HCT116 (cell line): ENCODE results near the gene MUC5B. TPM values are rescaled to one million over a fixed set of nuclear protein-coding genes. Genes with fewer than 3 reads are reported as not detected.

Experiments used
- ATAC-seq: fragments of 200-7000 bp; cut with Tn5 transposase; 2 replicates; pipeline ENCODE4 v1.9.1; 2020; ENCODE audit warnings: mild to moderate bottlenecking, moderate library complexity
- BruUV-seq: library from RNA; stranded (reverse); fragments of 400-500 nt; replicated peaks from 2 replicates; lab custom pipeline; 2021; lab: Mats Ljungman, UMichigan
- CTCF ChIA-PET: fragments of 300-600 bp; sonication (Branson Sonifier 250); formaldehyde crosslinking; loops from one replicate; lab custom pipeline; 2021; ENCODE audit warnings: antibody characterized with exemption; lab: Charles Lee
- POLR2A ChIA-PET: fragments of 300-600, 350-600 bp; sonication (Branson Sonifier 250); formaldehyde crosslinking; loops from one replicate; lab custom pipeline; 2021; ENCODE audit warnings: antibody characterized with exemption; lab: Charles Lee
- RAD21 ChIA-PET, 2 experiments: fragments of 300-600 bp; sonication (Branson Sonifier 250); formaldehyde crosslinking; loops; one replicate each; lab custom pipeline; 2023; ENCODE audit warnings: low total read pairs in 2 of 2; ENCODE audit not compliant: uncharacterized antibody in 2 of 2, unreplicated experiment in 2 of 2, low non-redundant PET in 1 of 2; lab: Charles Lee
- DNase-seq: peaks from one replicate; pipeline ENCODE4 v3.0.0-alpha.2; 2010; ENCODE audit warnings: low read depth, low spot score
- H2AFZ ChIP-seq: fragments of 200-600 bp; shearing (Covaris generic), sonication (generic); 2 replicates; pipeline ENCODE4 v1.6.1; 2017; ENCODE audit warnings: low read depth, mixed run types, mixed read lengths, antibody characterized with exemption, low read length; ENCODE audit not compliant: poor library complexity, severe bottlenecking
- H3K27ac ChIP-seq: 2 replicates; pipeline ENCODE4 v1.5.1; 2012; ENCODE audit warnings: low read depth, low read length
- H3K27me3 ChIP-seq: fragments of 200-600 bp; sonication (generic); 2 replicates; pipeline ENCODE4 v1.6.1; 2016; ENCODE audit warnings: mixed run types, low read length, mixed read lengths; ENCODE audit not compliant: insufficient read depth
- H3K36me3 ChIP-seq, 2 experiments: fragments of 200-500 bp in 1 of 2; fragments of 200-600 bp in 1 of 2; sonication (Bioruptor generic) in 1 of 2; sonication (generic) in 1 of 2; 2 replicates each; pipeline versions ENCODE4 v1.5.1 to v1.6.1; 2014 to 2016; ENCODE audit warnings: low read length in 2 of 2, inconsistent platforms in 1 of 2, mixed read lengths in 1 of 2, mixed run types in 1 of 2; ENCODE audit not compliant: insufficient read depth in 2 of 2, control insufficient read depth in 1 of 2
- H3K4me1 ChIP-seq, 2 experiments: fragments of 200-600 bp in 1 of 2; sonication (generic) in 1 of 2; 2 replicates each; pipeline versions ENCODE4 v1.5.1 to v1.6.1; 2012 to 2017; ENCODE audit warnings: low read length in 2 of 2, inconsistent platforms in 1 of 2, mild to moderate bottlenecking in 1 of 2, mixed read lengths in 1 of 2, mixed run types in 1 of 2, moderate library complexity in 1 of 2; ENCODE audit not compliant: insufficient read depth in 2 of 2, control insufficient read depth in 1 of 2
- H3K4me2 ChIP-seq: fragments of 200-600 bp; sonication (generic); 2 replicates; pipeline ENCODE4 v1.6.1; 2017; ENCODE audit warnings: mixed run types, low read length, mixed read lengths
- H3K4me3 ChIP-seq, 2 experiments: fragments of 200-600 bp in 1 of 2; sonication (generic) in 1 of 2; replicated peaks in 1 of 2; 2 replicates each; pipeline ENCODE4 v1.5.1; 2011 to 2016; ENCODE audit warnings: low read length in 2 of 2, control low read depth in 1 of 2, low read depth in 1 of 2, mild to moderate bottlenecking in 1 of 2, mixed read lengths in 1 of 2, mixed run types in 1 of 2
- H3K79me2 ChIP-seq: fragments of 200-600 bp; sonication (generic); 2 replicates; pipeline ENCODE4 v1.6.1; 2017; ENCODE audit warnings: mild to moderate bottlenecking, mixed run types, low read length, moderate library complexity, mixed read lengths; ENCODE audit not compliant: insufficient read depth
- H3K9ac ChIP-seq: fragments of 200-600 bp; sonication (generic); 2 replicates; pipeline ENCODE4 v1.6.1; 2016; ENCODE audit warnings: low read length, mixed read lengths
- H3K9me2 ChIP-seq: fragments of 200-600 bp; sonication (generic), shearing (Covaris generic); 2 replicates; pipeline ENCODE4 v1.6.1; 2017; ENCODE audit warnings: mixed run types, mild to moderate bottlenecking, moderate library complexity; ENCODE audit not compliant: insufficient read depth
- H3K9me3 ChIP-seq, 2 experiments: fragments of 200-500 bp in 1 of 2; fragments of 200-600 bp in 1 of 2; sonication (Bioruptor generic) in 1 of 2; sonication (generic) in 1 of 2; 2 replicates each; pipeline ENCODE4 v1.6.1; 2014 to 2017; ENCODE audit warnings: low read length in 2 of 2, mixed read lengths in 2 of 2, inconsistent platforms in 1 of 2, low read depth in 1 of 2, mild to moderate bottlenecking in 1 of 2, mixed run types in 1 of 2, moderate library complexity in 1 of 2; ENCODE audit not compliant: control insufficient read depth in 1 of 2, insufficient read depth in 1 of 2
- H4K20me1 ChIP-seq: fragments of 200-600 bp; sonication (generic), shearing (Covaris generic); 2 replicates; pipeline ENCODE4 v1.6.1; 2017; ENCODE audit warnings: mixed run types, mild to moderate bottlenecking, moderate library complexity; ENCODE audit not compliant: insufficient read depth
- CBX3 ChIP-seq: IDR thresholded peaks from 2 replicates; pipeline ENCODE4 v1.6.1; 2012; ENCODE audit warnings: low read depth
- CTCF ChIP-seq, 3 experiments: fragments of 200-600 bp in 1 of 3; sonication (generic) in 1 of 3; IDR thresholded peaks in 2 of 3; conservative IDR thresholded peaks in 1 of 3; 2 replicates each; pipeline ENCODE4 v1.5.1; 2012 to 2017; ENCODE audit warnings: low read depth in 2 of 3, low read length in 2 of 3, antibody characterized with exemption in 1 of 3, borderline replicate concordance in 1 of 3, control low read depth in 1 of 3, mild to moderate bottlenecking in 1 of 3, mixed read lengths in 1 of 3, mixed run types in 1 of 3, moderate library complexity in 1 of 3; ENCODE audit not compliant: insufficient read depth in 1 of 3
- EGR1 ChIP-seq: IDR thresholded peaks from 2 replicates; pipeline ENCODE4 v1.6.1; 2012; ENCODE audit warnings: low read depth
- MAX ChIP-seq: IDR thresholded peaks from 2 replicates; pipeline ENCODE4 v1.6.1; 2012
- POLR2A ChIP-seq: IDR thresholded peaks from 2 replicates; pipeline ENCODE4 v1.7.0; 2011; ENCODE audit warnings: borderline replicate concordance; ENCODE audit not compliant: insufficient read depth, insufficient read length; ENCODE audit errors: extremely low read depth
- RAD21 ChIP-seq: IDR thresholded peaks from 2 replicates; pipeline ENCODE4 v1.6.1; 2012; ENCODE audit warnings: low read depth, mild to moderate bottlenecking
- SRF ChIP-seq: IDR thresholded peaks from 2 replicates; pipeline ENCODE4 v1.6.1; 2012; ENCODE audit warnings: low read depth
- TCF7L2 ChIP-seq: IDR thresholded peaks from 2 replicates; pipeline ENCODE4 v1.7.0; 2011; ENCODE audit warnings: borderline replicate concordance, inconsistent platforms; ENCODE audit not compliant: insufficient read depth, insufficient read length; ENCODE audit errors: extremely low read depth
- YY1 ChIP-seq: IDR thresholded peaks from 2 replicates; pipeline ENCODE4 v1.6.1; 2011; ENCODE audit warnings: low read length, low read depth, moderate library complexity, mild to moderate bottlenecking; ENCODE audit not compliant: insufficient replicate concordance; ENCODE audit errors: extremely low read depth
- ZFX ChIP-seq: fragments of 450-650 bp; IDR thresholded peaks from 2 replicates; pipeline ENCODE4 v1.6.1; 2017
- ZNF274 ChIP-seq: fragments of 200-500 bp; sonication (Bioruptor generic); IDR thresholded peaks from 2 replicates; pipeline ENCODE4 v1.6.1; 2014; ENCODE audit warnings: mild to moderate bottlenecking, low read depth, low read length, inconsistent platforms
- intact Hi-C: fragments of 100-400 bp; cut with micrococcal nuclease; formaldehyde crosslinking; loops from 2 replicates; pipeline ENCODE4 v1.10.0; 2022
- total RNA-seq: library from RNA; stranded (reverse); gene quantifications from one replicate; pipeline ENCODE4 v1.2.1, GENCODE V29; 2021; ENCODE audit not compliant: unreplicated experiment

The MUC5B gene
- total RNA-seq, 1 experiment from 2014 or later: 1.5 TPM

GRCh38 chr11:1297011-1297575 is 74.2 kb downstream of the MUC5B start:
- POLR2A ChIA-PET: no interaction called here
- intact Hi-C loops: no loop called here
- H3K79me2 ChIP-seq: peaks cover 29% of the 10 kb centered on the region

More at GRCh38 chr11:1297011-1297575, 74.2 kb downstream of the MUC5B start:
- H3K4me3 ChIP-seq: no peak overlapping the region
- no peak overlapping the region for H3K4me2 ChIP-seq
- DNase-seq: no peak
- H3K9me2 ChIP-seq: no peaks in the 10 kb centered on the region
- ATAC-seq: no peak
- no peak overlapping the region for H2AFZ ChIP-seq
- H3K27ac ChIP-seq: no peak overlapping the region
- no peak overlapping the region for H3K9ac ChIP-seq
- BruUV-seq: no TSS peak
- H3K9me3 ChIP-seq: no peaks in the 10 kb centered on the region
- H3K27me3 ChIP-seq: no peaks in the 10 kb centered on the region
- ChIA-PET RAD21 (no interaction called here), CTCF (no interaction called here)
- H3K4me1 ChIP-seq: no peaks in the 10 kb centered on the region
- H3K36me3 ChIP-seq: no peaks in the 10 kb centered on the region
- no peaks in the 10 kb centered on the region for H4K20me1 ChIP-seq
- TF ChIP-seq MAX (no peak), TCF7L2 (no peak), SRF (no peak), ZFX (no peak), EGR1 (no peak), ZNF274 (no peak), CTCF (IDR thresholded peaks at IDR 0.05 in 2 of 3, conservative IDR thresholded peaks at IDR 0.05 in 1 of 3; ENCODE audit: borderline replicate concordance in 1 of 3, insufficient read depth in 1 of 3, low read depth in 2 of 3, low read length in 2 of 3) (no peak), POLR2A (no peak), RAD21 (no peak), YY1 (no peak), CBX3 (no peak)
- TF ChIP-seq, all 23 proteins: peak for 0
